Activated naive CD4-positive, alpha-beta T cell treated with Interleukin-2 at 50 U/mL for 16 hours (primary cell): ENCODE measurements around the gene UBE2I.

Experiments
- DNase-seq: peaks from one replicate; pipeline ENCODE4 v3.0.0-alpha.2; 2020

The UBE2I gene

GRCh38 chr16:1344499-1344898, 35.1 kb downstream of the UBE2I start:
- no peak for DNase-seq

- DNase-seq, result no peak
Observed at GRCh38 chr16:1345087-1345486, 35.7 kb downstream of the UBE2I start.

- no peak for DNase-seq
Observed at GRCh38 chr16:1345651-1346421, 36.4 kb downstream of the UBE2I start.

GRCh38 chr16:1346422-1347285, 37.2 kb downstream of the UBE2I start:
- no peak for DNase-seq

- no peak for DNase-seq
Observed at GRCh38 chr16:1347286-1347855, 37.9 kb downstream of the UBE2I start.

- no peak for DNase-seq
Observed at GRCh38 chr16:1347962-1348361, 38.5 kb downstream of the UBE2I start.

- no peak for DNase-seq
Observed at GRCh38 chr16:1348441-1348840, 39.0 kb downstream of the UBE2I start.

GRCh38 chr16:1348926-1349325, 39.5 kb downstream of the UBE2I start:
- DNase-seq, result no peak

GRCh38 chr16:1349351-1349750, 39.9 kb downstream of the UBE2I start:
- no peak for DNase-seq

- DNase-seq, result no peak
Observed at GRCh38 chr16:1349951-1350350, 40.5 kb downstream of the UBE2I start.

GRCh38 chr16:1350691-1351090, 41.3 kb downstream of the UBE2I start:
- DNase-seq, result no peak

GRCh38 chr16:1351215-1351581, 41.8 kb downstream of the UBE2I start:
- DNase-seq, result no peak

GRCh38 chr16:1351582-1352362, 42.3 kb downstream of the UBE2I start, which contains the start of the genes GNPTG and TSR3:
GNPTG (plus strand) TSS chr16:1351931; CDS start chr16:1351966, 35 bp downstream.
TSR3 (minus strand) TSS chr16:1351878; CDS start chr16:1351804, 74 bp downstream.
- DNase-seq, result peak; percentile 85

- no peak for DNase-seq
Observed at GRCh38 chr16:1354815-1355540, 45.5 kb downstream of the UBE2I start.

- DNase-seq, result no peak
Observed at GRCh38 chr16:1355591-1355990, 46.2 kb downstream of the UBE2I start.

- DNase-seq, result no peak
Observed at GRCh38 chr16:1356061-1356900, 46.8 kb downstream of the UBE2I start.

GRCh38 chr16:1357906-1358566, 48.6 kb downstream of the UBE2I start:
- no peak for DNase-seq

GRCh38 chr16:1361685-1362360, 52.4 kb downstream of the UBE2I start:
- DNase-seq, result no peak

GRCh38 chr16:1362807-1363206, 53.4 kb downstream of the UBE2I start:
- DNase-seq, result no peak

- DNase-seq, result peak; percentile 75
Observed at GRCh38 chr16:1363501-1364041, 54.1 kb downstream of the UBE2I start.
